ENCODE results near the gene BAIAP2L2. TPM values are rescaled to one million over a fixed set of nuclear protein-coding genes. Genes with fewer than 3 reads are reported as not detected.

BAIAP2L2 gene
- total RNA-seq, 1 experiment from 2014 or later: 2.3 TPM

- Histone ChIP-seq H4K20me1 (ENCODE audit: control insufficient read depth, insufficient read depth, insufficient read length) (no peaks in the 10 kb centered on the region), H2BK12ac (ENCODE audit: insufficient read length, low read depth, low read length) (no peak overlapping the region), H3K9me3 (ENCODE audit: control insufficient read depth, low read depth, low read length) (no peaks in the 10 kb centered on the region), H3K27me3 (ENCODE audit: insufficient read depth, low read length) (no peaks in the 10 kb centered on the region), H2BK15ac (ENCODE audit: low read depth, low read length) (no peak overlapping the region), H3K27ac (ENCODE audit: insufficient read length, low read depth, low read length) (no peak overlapping the region), H3K9ac (ENCODE audit: extremely low read depth, insufficient read length, low read length) (no peak overlapping the region), H3K56ac (ENCODE audit: insufficient read length, low read depth, low read length) (no peak overlapping the region), H4K91ac (ENCODE audit: insufficient read length, low read depth, low read length) (no peak overlapping the region), H3K4me2 (ENCODE audit: insufficient read depth, insufficient read length, low read length) (no peak overlapping the region), H3K14ac (ENCODE audit: insufficient read depth, low read length) (no peak overlapping the region), H3K23ac (ENCODE audit: insufficient read length, low read depth, low read length) (no peak overlapping the region), H3T11ph (ENCODE audit: low read length) (no peak overlapping the region), H2AK5ac (ENCODE audit: insufficient read length, low read length) (no peak overlapping the region), H3K18ac (ENCODE audit: insufficient read length, low read depth, low read length) (no peak overlapping the region), H2BK120ac (ENCODE audit: low read depth, low read length, poor library complexity, severe bottlenecking) (no peak overlapping the region), H3K4ac (ENCODE audit: low read depth, low read length) (no peak overlapping the region), H2BK20ac (ENCODE audit: low read depth, low read length, poor library complexity, severe bottlenecking) (no peak overlapping the region), H2BK5ac (ENCODE audit: insufficient read length, low read length) (no peak overlapping the region), H4K8ac (replicated peaks; ENCODE audit: insufficient read length, low read depth, low read length) (no peak overlapping the region), H3K4me1 (ENCODE audit: insufficient read depth, low read length) (no peaks in the 10 kb centered on the region), H4K5ac (ENCODE audit: insufficient read length, low read depth, low read length) (no peak overlapping the region), H3K23me2 (ENCODE audit: insufficient read length, low read depth, low read length, poor library complexity, severe bottlenecking) (no peaks in the 10 kb centered on the region), H2AFZ (ENCODE audit: low read length) (no peak overlapping the region), H3K79me2 (ENCODE audit: insufficient read depth, low read length) (no peaks in the 10 kb centered on the region), H3K79me1 (ENCODE audit: insufficient read depth, low read depth, low read length, poor library complexity, severe bottlenecking) (no peaks in the 10 kb centered on the region)
- TF ChIP-seq, protein P1, sequence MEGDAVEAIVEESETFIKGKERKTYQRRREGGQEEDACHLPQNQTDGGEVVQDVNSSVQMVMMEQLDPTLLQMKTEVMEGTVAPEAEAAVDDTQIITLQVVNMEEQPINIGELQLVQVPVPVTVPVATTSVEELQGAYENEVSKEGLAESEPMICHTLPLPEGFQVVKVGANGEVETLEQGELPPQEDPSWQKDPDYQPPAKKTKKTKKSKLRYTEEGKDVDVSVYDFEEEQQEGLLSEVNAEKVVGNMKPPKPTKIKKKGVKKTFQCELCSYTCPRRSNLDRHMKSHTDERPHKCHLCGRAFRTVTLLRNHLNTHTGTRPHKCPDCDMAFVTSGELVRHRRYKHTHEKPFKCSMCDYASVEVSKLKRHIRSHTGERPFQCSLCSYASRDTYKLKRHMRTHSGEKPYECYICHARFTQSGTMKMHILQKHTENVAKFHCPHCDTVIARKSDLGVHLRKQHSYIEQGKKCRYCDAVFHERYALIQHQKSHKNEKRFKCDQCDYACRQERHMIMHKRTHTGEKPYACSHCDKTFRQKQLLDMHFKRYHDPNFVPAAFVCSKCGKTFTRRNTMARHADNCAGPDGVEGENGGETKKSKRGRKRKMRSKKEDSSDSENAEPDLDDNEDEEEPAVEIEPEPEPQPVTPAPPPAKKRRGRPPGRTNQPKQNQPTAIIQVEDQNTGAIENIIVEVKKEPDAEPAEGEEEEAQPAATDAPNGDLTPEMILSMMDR (conservative IDR thresholded peaks at IDR 0.05): peak; percentile 55; the same call in 2 of the 3 replicates
- Mint-ChIP-seq H3K4me1 (peaks cover 11 to 19% of the 10 kb centered on the region in 2 experiments), H3K27me3 (ENCODE audit: low read depth) (no peaks in the 10 kb centered on the region; the same call in 1 of the 2 replicates), H3K27ac (peak overlapping the region in 1 of 3 experiments; percentile 24; a peak in 1 of 7 replicates), H3K9me3 (no peaks in the 10 kb centered on the region), H3K36me3 (ENCODE audit: insufficient read depth in 1 of 3, low read depth in 3 of 3) (0 out of 7 replicates have a peak, but pooled peaks cover 0 to 3% (median 0%) of the 10 kb centered on the region in 3 experiments), H3K4me3 (no peak overlapping the region)
- WGBS (ENCODE audit: extremely low coverage, insufficient read length, low lambda C conversion rate): no CpG with 5 or more reads among the region's 4 CpGs
- DNase-seq: peak; percentile 29
Observed at GRCh38 chr22:38153821-38154562, 43.5 kb upstream of the BAIAP2L2 start.

All from H9 (cell line).